Activated CD4-positive, alpha-beta memory T cell treated with anti-CD3 and anti-CD28 coated beads, Interleukin-2, amount 10 ng/mL, durations not matched to agents 7 days and 5 days (primary cell): Measurements from ENCODE around the gene FBXW7. TPM values are rescaled to one million over a fixed set of nuclear protein-coding genes. Genes with fewer than 3 reads are reported as not detected.

Experiments used
- CTCF ChIA-PET: fragments of 350-600 bp; sonication (Branson Sonifier 250); formaldehyde crosslinking; loops from one replicate; lab custom pipeline; 2021; ENCODE audit warnings: antibody characterized with exemption, inconsistent platforms; lab: Charles Lee
- POLR2A ChIA-PET: fragments of 350-600 bp; sonication (Branson Sonifier 250); formaldehyde crosslinking; loops from one replicate; lab custom pipeline; 2021; ENCODE audit warnings: antibody characterized with exemption; lab: Charles Lee
- DNase-seq: peaks from one replicate; pipeline ENCODE4 v3.0.0-alpha.2; 2020
- H3K27ac Mint-ChIP-seq: one replicate; pipeline ENCODE4 v1.8.0; 2021; ENCODE audit warnings: mild to moderate bottlenecking, mixed read lengths
- H3K27me3 Mint-ChIP-seq: one replicate; pipeline ENCODE4 v1.8.0; 2021; ENCODE audit warnings: mixed read lengths
- H3K36me3 Mint-ChIP-seq: one replicate; pipeline ENCODE4 v1.8.0; 2021; ENCODE audit warnings: low read depth, mixed read lengths
- H3K4me1 Mint-ChIP-seq: one replicate; pipeline ENCODE4 v1.8.0; 2021; ENCODE audit warnings: mixed read lengths
- H3K4me3 Mint-ChIP-seq: one replicate; pipeline ENCODE4 v1.8.0; 2021; ENCODE audit warnings: mild to moderate bottlenecking, mixed read lengths
- H3K9me3 Mint-ChIP-seq: one replicate; pipeline ENCODE4 v1.8.0; 2021; ENCODE audit warnings: mixed read lengths
- total RNA-seq, 2 experiments: library from RNA; stranded (reverse); gene quantifications; one replicate each; pipeline ENCODE4 v1.2.3, GENCODE V29; 2021

FBXW7 gene
- total RNA-seq, 2 experiments from 2014 or later: 59.8 to 66.8 TPM

DNA sequence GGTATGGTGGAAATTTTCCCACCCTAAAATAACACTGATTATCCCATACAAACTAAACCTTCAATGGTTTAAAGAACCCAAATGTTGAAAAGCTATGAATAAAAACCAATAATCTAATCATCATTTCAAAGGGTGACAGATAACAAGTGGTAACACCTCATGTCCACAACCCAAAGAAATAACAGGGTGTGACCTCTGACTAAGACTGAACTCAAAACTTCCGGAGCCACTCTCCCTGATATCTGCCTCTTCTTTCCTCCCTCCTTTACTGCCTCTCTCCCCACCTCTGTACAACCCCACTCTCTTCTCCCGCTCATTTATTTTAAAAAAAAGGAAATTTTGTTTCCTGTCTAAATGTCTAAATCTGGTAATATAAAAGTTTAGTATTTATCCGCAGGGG, 11.5 kb downstream of the FBXW7 start:
- no peak for DNase-seq
- Mint-ChIP-seq H3K9me3 (peaks cover 5% of the 10 kb centered on the region), H3K36me3 (peaks cover 44% of the 10 kb centered on the region), H3K4me1 (peaks cover 58% of the 10 kb centered on the region), H3K27me3 (no peaks in the 10 kb centered on the region), H3K27ac (peak overlapping the region; percentile 85), H3K4me3 (peak overlapping the region; percentile 46)
- POLR2A ChIA-PET: interaction anchor here (1.1 to 7.5 kb wide), 5 partner anchors 10 to 60 kb away, joined by 3 to 128 read pairs (median 7); partner anchors contain the start of gene FBXW7
- CTCF ChIA-PET: interaction anchor here (0.6 to 3.6 kb wide), 3 partner anchors 11 to 30 kb away, joined by 3 to 16 read pairs (median 7); partner anchors contain the start of gene FBXW7

DNA sequence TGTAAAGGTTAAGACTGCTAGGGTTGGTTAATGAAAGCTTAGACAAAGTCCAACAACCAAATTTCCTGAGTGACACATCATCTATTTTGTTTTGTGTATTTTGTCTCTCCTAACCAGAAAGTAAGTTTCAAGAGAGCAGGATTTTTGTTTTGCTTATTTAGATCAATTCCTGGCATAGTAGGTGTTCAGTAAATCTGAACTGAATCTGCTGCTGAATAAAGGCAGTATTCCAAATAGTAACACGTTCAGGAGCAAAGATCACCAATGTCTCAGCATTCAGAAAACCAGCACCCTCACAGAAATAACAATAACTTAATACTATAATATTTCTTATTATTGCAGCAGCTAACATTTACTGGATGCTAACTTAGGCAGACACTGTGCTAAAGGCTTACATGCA, 12.2 kb downstream of the FBXW7 start:
- POLR2A ChIA-PET: interaction anchor here (1.1 to 7.5 kb wide), 5 partner anchors 9 to 61 kb away, joined by 3 to 128 read pairs (median 7); partner anchors contain the start of gene FBXW7
- DNase-seq: no peak
- Mint-ChIP-seq H3K4me3 (no peak overlapping the region), H3K27ac (peak overlapping the region; percentile 30), H3K27me3 (no peaks in the 10 kb centered on the region), H3K9me3 (peaks cover 6% of the 10 kb centered on the region), H3K4me1 (peaks cover 58% of the 10 kb centered on the region), H3K36me3 (peaks cover 47% of the 10 kb centered on the region)
- CTCF ChIA-PET: interaction anchor here (0.8 to 3.6 kb wide), 2 partner anchors 12 to 22 kb away, joined by 4 to 16 read pairs; partner anchors contain the start of gene FBXW7

DNA sequence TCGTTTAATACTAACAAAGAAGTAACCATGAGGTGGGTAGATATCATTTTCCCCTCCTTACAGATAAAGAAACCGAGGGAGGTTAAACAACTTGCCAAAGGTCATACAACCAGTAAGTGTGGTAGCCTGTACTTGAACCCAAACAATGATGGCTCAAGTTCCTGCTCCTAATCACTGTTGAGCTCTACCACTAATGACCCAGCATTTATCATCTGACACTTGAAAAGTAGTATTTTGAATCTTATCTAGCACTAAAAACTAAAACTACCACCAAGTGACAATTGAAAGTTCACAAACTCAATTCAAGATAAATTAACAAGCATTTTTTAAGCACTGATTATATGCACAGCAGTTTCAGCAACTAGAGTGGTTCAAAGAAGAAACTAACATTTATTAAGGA, 13.1 kb downstream of the FBXW7 start:
- peaks cover 40% of the 10 kb centered on the region for H3K36me3 Mint-ChIP-seq
- H3K27ac Mint-ChIP-seq: no peak overlapping the region
- no peaks in the 10 kb centered on the region for H3K27me3 Mint-ChIP-seq
- ChIA-PET CTCF (interaction anchor here (0.7 to 0.8 kb wide), 2 partner anchors 15 to 21 kb away, joined by 3 to 4 read pairs; no protein-coding TSS in a partner anchor), POLR2A (interaction anchor here (7.5 kb wide), 1 partner anchor 12 kb away, joined by 128 read pairs; the partner anchor contains the start of gene FBXW7)
- H3K4me3 Mint-ChIP-seq: no peak overlapping the region
- no peak for DNase-seq
- peaks cover 6% of the 10 kb centered on the region for H3K9me3 Mint-ChIP-seq
- H3K4me1 Mint-ChIP-seq: peaks cover 53% of the 10 kb centered on the region

DNA sequence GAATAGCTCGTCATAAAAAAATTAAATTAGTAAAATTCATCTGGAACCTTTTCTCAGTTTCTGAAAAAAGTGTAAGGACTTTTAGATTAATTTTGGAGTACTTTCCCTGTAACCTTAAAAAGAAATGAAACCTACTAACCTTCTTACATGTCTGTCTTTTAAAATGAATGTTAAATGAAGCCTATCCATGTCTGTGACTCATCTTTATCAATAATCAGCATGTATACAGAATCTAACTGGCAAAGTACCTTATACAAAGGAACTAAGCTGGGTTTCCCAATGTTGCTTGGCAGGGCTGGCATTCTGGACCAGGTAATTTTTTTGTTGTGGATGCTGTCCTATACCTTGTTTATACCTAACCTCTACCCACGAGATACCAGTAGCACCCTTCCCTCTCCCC, 13.6 kb downstream of the FBXW7 start:
- DNase-seq: no peak
- Mint-ChIP-seq H3K27me3 (no peaks in the 10 kb centered on the region), H3K36me3 (peaks cover 35% of the 10 kb centered on the region), H3K4me1 (peaks cover 53% of the 10 kb centered on the region), H3K27ac (no peak overlapping the region), H3K9me3 (peaks cover 6% of the 10 kb centered on the region), H3K4me3 (no peak overlapping the region)
- ChIA-PET POLR2A (interaction anchor here (7.5 kb wide), 1 partner anchor 13 kb away, joined by 128 read pairs; the partner anchor contains the start of gene FBXW7), CTCF (interaction anchor here (0.7 to 1.2 kb wide), 3 partner anchors 14 to 119 kb away, joined by 3 read pairs; partner anchors contain the start of gene FBXW7)

DNA sequence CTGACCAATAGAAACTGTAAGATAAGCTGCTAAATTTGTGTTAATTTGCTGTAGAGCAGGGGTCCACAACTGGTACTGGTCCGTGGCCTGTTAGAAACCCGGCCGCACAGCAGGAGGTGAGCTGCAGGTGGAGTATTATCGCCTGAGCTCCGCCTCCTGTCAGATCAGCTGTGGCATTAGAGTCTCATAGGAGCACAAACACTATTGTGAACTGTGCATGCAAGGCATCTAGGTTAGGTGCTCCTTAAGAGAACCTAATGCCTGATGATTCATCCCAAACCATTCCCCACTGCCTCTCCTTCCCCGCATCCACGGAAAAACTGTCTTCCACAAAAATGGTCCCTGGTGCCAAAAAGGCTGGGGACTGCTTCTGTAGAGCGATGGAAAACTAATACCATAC, 19.7 kb downstream of the FBXW7 start:
- Mint-ChIP-seq H3K4me1 (peaks cover 33% of the 10 kb centered on the region), H3K36me3 (peaks cover 37% of the 10 kb centered on the region), H3K27me3 (no peaks in the 10 kb centered on the region), H3K27ac (no peak overlapping the region), H3K9me3 (peaks cover 6% of the 10 kb centered on the region), H3K4me3 (no peak overlapping the region)
- DNase-seq: no peak
- ChIA-PET POLR2A (interaction anchor here (1.0 to 1.6 kb wide), 2 partner anchors 20 to 38 kb away, joined by 5 read pairs; partner anchors contain the start of gene FBXW7), CTCF (interaction anchor here (0.5 to 2.1 kb wide), 2 partner anchors 14 to 1154 kb away, joined by 3 to 14 read pairs; no protein-coding TSS in a partner anchor)

- no peak overlapping the region for H3K27ac Mint-ChIP-seq
- CTCF ChIA-PET: interaction anchor here (0.5 to 2.1 kb wide), 3 partner anchors 14 to 1155 kb away, joined by 3 to 14 read pairs (median 3); no protein-coding TSS in a partner anchor
- POLR2A ChIA-PET: interaction anchor here (1.0 kb wide), 1 partner anchor 39 kb away, joined by 5 read pairs; no protein-coding TSS in a partner anchor
- H3K9me3 Mint-ChIP-seq: peaks cover 6% of the 10 kb centered on the region
- H3K27me3 Mint-ChIP-seq: no peaks in the 10 kb centered on the region
- DNase-seq: no peak
- peaks cover 32% of the 10 kb centered on the region for H3K36me3 Mint-ChIP-seq
- no peak overlapping the region for H3K4me3 Mint-ChIP-seq
- H3K4me1 Mint-ChIP-seq: peaks cover 35% of the 10 kb centered on the region
Observed at GRCh38 chr4:152515678-152516077, 20.2 kb downstream of the FBXW7 start.

GRCh38 chr4:152514356-152514755, 21.5 kb downstream of the FBXW7 start:
- Mint-ChIP-seq H3K9me3 (peaks cover under 1% of the 10 kb centered on the region), H3K36me3 (peaks cover 22% of the 10 kb centered on the region), H3K27me3 (no peaks in the 10 kb centered on the region), H3K4me1 (peaks cover 43% of the 10 kb centered on the region), H3K4me3 (no peak overlapping the region), H3K27ac (no peak overlapping the region)
- ChIA-PET POLR2A (interaction anchor here (1.4 to 1.6 kb wide), 2 partner anchors 9 to 22 kb away, joined by 7 to 9 read pairs; partner anchors contain the start of gene FBXW7), CTCF (interaction anchor here (1.3 to 2.1 kb wide), 2 partner anchors 13 to 16 kb away, joined by 3 to 14 read pairs; no protein-coding TSS in a partner anchor)
- no peak for DNase-seq

GRCh38 chr4:152513078-152513477, 22.8 kb downstream of the FBXW7 start:
- no peaks in the 10 kb centered on the region for H3K27me3 Mint-ChIP-seq
- no peak for DNase-seq
- CTCF ChIA-PET: no interaction called here
- no peak overlapping the region for H3K4me3 Mint-ChIP-seq
- no peaks in the 10 kb centered on the region for H3K9me3 Mint-ChIP-seq
- H3K36me3 Mint-ChIP-seq: peaks cover 20% of the 10 kb centered on the region
- H3K4me1 Mint-ChIP-seq: peaks cover 45% of the 10 kb centered on the region
- POLR2A ChIA-PET: interaction anchor here (1.9 kb wide), 1 partner anchor 22 kb away, joined by 4 read pairs; no protein-coding TSS in a partner anchor
- H3K27ac Mint-ChIP-seq: no peak overlapping the region

- POLR2A ChIA-PET: interaction anchor here (1.9 kb wide), 1 partner anchor 22 kb away, joined by 4 read pairs; no protein-coding TSS in a partner anchor
- no peak overlapping the region for H3K4me3 Mint-ChIP-seq
- peaks cover 45% of the 10 kb centered on the region for H3K4me1 Mint-ChIP-seq
- H3K9me3 Mint-ChIP-seq: no peaks in the 10 kb centered on the region
- DNase-seq: no peak
- CTCF ChIA-PET: no interaction called here
- H3K27ac Mint-ChIP-seq: no peak overlapping the region
- H3K36me3 Mint-ChIP-seq: peaks cover 26% of the 10 kb centered on the region
- no peaks in the 10 kb centered on the region for H3K27me3 Mint-ChIP-seq
Observed at GRCh38 chr4:152512483-152512882, 23.4 kb downstream of the FBXW7 start.

DNA sequence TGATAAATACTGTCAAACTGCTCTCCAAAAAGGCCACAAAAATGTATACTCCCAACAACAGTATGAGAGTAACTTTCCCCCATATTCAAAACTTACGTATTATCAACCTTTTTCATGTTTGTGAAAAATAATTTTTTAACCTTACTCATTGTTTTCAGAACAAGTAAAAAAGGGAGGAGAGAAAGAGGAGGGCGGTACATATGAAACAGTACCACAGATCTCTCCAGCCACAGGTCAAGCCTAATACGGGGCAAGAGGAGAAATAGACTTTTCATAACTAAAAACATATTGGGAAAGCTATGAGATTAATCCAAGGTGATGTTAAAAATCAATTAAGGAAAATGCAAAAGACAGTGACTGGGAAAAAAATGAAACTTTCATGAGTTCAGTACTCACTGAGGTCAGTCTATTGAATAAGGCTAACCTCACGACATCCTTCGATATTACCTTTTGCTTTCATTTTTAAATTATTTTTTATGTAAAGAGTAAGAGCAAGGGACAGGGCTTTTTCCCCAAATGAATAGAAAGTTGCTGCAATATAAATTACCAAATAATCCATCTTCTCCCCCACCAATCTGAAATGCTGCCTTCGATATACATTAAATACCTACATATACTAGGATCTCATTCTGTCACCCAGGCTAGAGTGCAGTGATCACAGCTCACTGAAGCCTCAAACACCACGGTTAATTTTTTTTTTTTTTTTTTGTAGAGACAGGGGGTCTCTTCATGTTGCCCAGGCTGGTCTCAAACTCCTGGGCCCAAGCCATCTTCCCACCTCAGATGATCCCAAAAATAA, 25.3 kb downstream of the FBXW7 start:
- ChIA-PET POLR2A (interaction anchor here (1.3 to 1.7 kb wide), 3 partner anchors 15 to 44 kb away, joined by 3 to 11 read pairs (median 4); partner anchors contain the start of gene FBXW7), CTCF (interaction anchor here (0.7 to 0.8 kb wide), 2 partner anchors 9 to 26 kb away, joined by 3 read pairs; no protein-coding TSS in a partner anchor)
- H3K4me3 Mint-ChIP-seq: peak overlapping the region; percentile 60
- no peak for DNase-seq
- peaks cover 42% of the 10 kb centered on the region for H3K4me1 Mint-ChIP-seq
- peaks cover 26% of the 10 kb centered on the region for H3K36me3 Mint-ChIP-seq
- H3K9me3 Mint-ChIP-seq: no peaks in the 10 kb centered on the region
- H3K27ac Mint-ChIP-seq: peak overlapping the region; percentile 36
- H3K27me3 Mint-ChIP-seq: no peaks in the 10 kb centered on the region

- Mint-ChIP-seq H3K4me3 (no peak overlapping the region), H3K27ac (no peak overlapping the region), H3K4me1 (peaks cover 39% of the 10 kb centered on the region), H3K27me3 (no peaks in the 10 kb centered on the region), H3K9me3 (no peaks in the 10 kb centered on the region), H3K36me3 (peaks cover 24% of the 10 kb centered on the region)
- ChIA-PET POLR2A (interaction anchor here (0.7 to 1.7 kb wide), 4 partner anchors 16 to 169 kb away, joined by 3 to 11 read pairs (median 4); partner anchors contain the start of gene FBXW7), CTCF (no interaction called here)
- no peak for DNase-seq
Observed at GRCh38 chr4:152509595-152510225, 26.2 kb downstream of the FBXW7 start.

DNA sequence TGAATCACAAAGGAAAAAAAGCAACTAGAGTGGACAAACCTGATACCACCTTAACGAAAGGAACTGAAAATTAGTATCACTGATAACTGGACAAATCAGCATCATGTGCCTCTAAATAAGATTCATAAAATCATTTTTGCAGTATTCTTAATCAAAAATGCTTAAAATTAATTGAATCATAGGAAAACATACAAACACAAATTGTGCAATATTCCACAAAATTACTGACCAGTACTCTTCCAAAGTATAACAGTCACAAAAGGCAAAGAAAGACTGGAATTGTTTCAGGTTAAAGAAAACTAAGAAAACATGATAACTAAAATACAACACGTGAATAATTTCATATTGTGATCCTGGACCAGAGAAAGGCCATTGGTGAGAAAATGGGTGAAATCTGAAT, 27.1 kb downstream of the FBXW7 start:
- H3K9me3 Mint-ChIP-seq: no peaks in the 10 kb centered on the region
- H3K4me3 Mint-ChIP-seq: no peak overlapping the region
- ChIA-PET POLR2A (no interaction called here), CTCF (no interaction called here)
- peaks cover 37% of the 10 kb centered on the region for H3K4me1 Mint-ChIP-seq
- peaks cover 18% of the 10 kb centered on the region for H3K36me3 Mint-ChIP-seq
- H3K27ac Mint-ChIP-seq: no peak overlapping the region
- no peaks in the 10 kb centered on the region for H3K27me3 Mint-ChIP-seq
- DNase-seq: no peak
